Endothelial cell of umbilical vein (primary cell): ENCODE measurements around the gene ARMC3. TPM values are rescaled to one million over a fixed set of nuclear protein-coding genes. Genes with fewer than 3 reads are reported as not detected.

Source experiments
- BruUV-seq: library from RNA; stranded (reverse); fragments of 400-500 nt; replicated peaks from 2 replicates; lab custom pipeline; 2021; lab: Mats Ljungman, UMichigan
- CTCF ChIA-PET: fragments of 300-600, 350-600 bp; sonication (Branson Sonifier 250); formaldehyde crosslinking; loops from one replicate; lab custom pipeline; 2021; ENCODE audit warnings: antibody characterized with exemption, inconsistent platforms; lab: Charles Lee
- POLR2A ChIA-PET: fragments of 300-600, 350-600 bp; sonication (Branson Sonifier 250); formaldehyde crosslinking; loops from one replicate; lab custom pipeline; 2021; ENCODE audit warnings: antibody characterized with exemption, inconsistent platforms; lab: Charles Lee
- DNase-seq: peaks from one replicate; pipeline ENCODE4 v3.0.0-alpha.2; 2011; ENCODE audit warnings: low read depth, low spot score
- FAIRE-seq: peaks from 2 replicates; lab custom pipeline; 2011; peaks lifted over from hg19 to GRCh38; lab: Jason Lieb, UNC
- H2AFZ ChIP-seq: 2 replicates; pipeline ENCODE4 v1.6.0; 2012; ENCODE audit warnings: low read depth, low read length, control low read depth, inconsistent platforms
- H3K27ac ChIP-seq: 2 replicates; pipeline ENCODE4 v1.5.1; 2011; ENCODE audit warnings: low read depth, mild to moderate bottlenecking, control low read depth, low read length, moderate library complexity; ENCODE audit not compliant: insufficient read depth
- H3K27me3 ChIP-seq, 2 experiments: 2 replicates each; pipeline versions ENCODE4 v1.6.0 to v1.6.1; 2011; ENCODE audit warnings: low read length in 2 of 2, mixed read lengths in 1 of 2; ENCODE audit not compliant: control insufficient read depth in 2 of 2, insufficient read depth in 2 of 2
- H3K36me3 ChIP-seq, 2 experiments: 2 replicates in 1 of 2; 3 replicates in 1 of 2; pipeline ENCODE4 v1.5.1; 2011; ENCODE audit warnings: low read length in 2 of 2, mild to moderate bottlenecking in 1 of 2, moderate library complexity in 1 of 2; ENCODE audit not compliant: control insufficient read depth in 2 of 2, insufficient read depth in 2 of 2; ENCODE audit errors: extremely low read depth in 1 of 2
- H3K4me1 ChIP-seq: 3 replicates; pipeline ENCODE4 v1.5.1; 2011; ENCODE audit warnings: mild to moderate bottlenecking, low read length; ENCODE audit not compliant: control insufficient read depth, insufficient read depth; ENCODE audit errors: extremely low read depth
- H3K4me2 ChIP-seq: 2 replicates; pipeline ENCODE4 v1.6.1; 2011; ENCODE audit warnings: low read length, control low read depth, mixed read lengths; ENCODE audit not compliant: insufficient read depth
- H3K4me3 ChIP-seq, 3 experiments: fragments of 200-600 bp in 1 of 3; sonication (generic), shearing (Covaris generic) in 1 of 3; replicated peaks in 1 of 3; 2 replicates each; pipeline ENCODE4 v1.5.1; 2011 to 2016; ENCODE audit warnings: control low read depth in 3 of 3, low read length in 3 of 3, mild to moderate bottlenecking in 2 of 3, inconsistent platforms in 1 of 3, low read depth in 1 of 3, moderate library complexity in 1 of 3; ENCODE audit not compliant: insufficient read depth in 1 of 3
- H3K79me2 ChIP-seq: 2 replicates; pipeline ENCODE4 v1.6.0; 2012; ENCODE audit warnings: low read length, inconsistent platforms; ENCODE audit not compliant: control insufficient read depth, insufficient read depth
- H3K9ac ChIP-seq: replicated peaks from 2 replicates; pipeline ENCODE3; 2011; ENCODE audit warnings: low read length, control low read depth; ENCODE audit not compliant: insufficient read depth; ENCODE audit errors: extremely low read depth
- H3K9me1 ChIP-seq: replicated peaks from 3 replicates; pipeline ENCODE4 v1.6.0; 2011; ENCODE audit warnings: mild to moderate bottlenecking, low read length; ENCODE audit not compliant: control insufficient read depth, insufficient read depth; ENCODE audit errors: extremely low read depth
- H3K9me3 ChIP-seq: replicated peaks from 2 replicates; pipeline ENCODE4 v1.5.1; 2012; ENCODE audit warnings: low read length, inconsistent platforms; ENCODE audit not compliant: control insufficient read depth, insufficient read depth
- H4K20me1 ChIP-seq: replicated peaks from 2 replicates; pipeline ENCODE3; 2011; ENCODE audit warnings: mild to moderate bottlenecking, low read length; ENCODE audit not compliant: control insufficient read depth, insufficient read depth; ENCODE audit errors: extremely low read depth
- EZH2 ChIP-seq: IDR thresholded peaks from 2 replicates; pipeline ENCODE4 v1.6.1; 2012; ENCODE audit warnings: borderline replicate concordance, low read depth, mild to moderate bottlenecking, moderate library complexity, low read length, inconsistent platforms; ENCODE audit not compliant: severe bottlenecking
- FOS ChIP-seq: IDR thresholded peaks from 2 replicates; pipeline ENCODE4 v1.6.1; 2011; ENCODE audit warnings: mild to moderate bottlenecking, low read length, moderate library complexity, borderline replicate concordance; ENCODE audit not compliant: insufficient read depth
- GATA2 ChIP-seq: IDR thresholded peaks from 2 replicates; pipeline ENCODE4 v1.7.0; 2011; ENCODE audit warnings: low read depth, mild to moderate bottlenecking, moderate library complexity, mixed read lengths, low read length; ENCODE audit not compliant: insufficient read length, insufficient read depth
- JUN ChIP-seq: IDR thresholded peaks from 2 replicates; pipeline ENCODE4 v1.6.1; 2011; ENCODE audit warnings: borderline replicate concordance, low read depth; ENCODE audit not compliant: insufficient read length, insufficient read depth
- MYC ChIP-seq: IDR thresholded peaks from one replicate; pipeline ENCODE4 v1.6.1; 2011; ENCODE audit warnings: mild to moderate bottlenecking, low read depth, low read length
- POLR2A ChIP-seq: IDR thresholded peaks from 2 replicates; pipeline ENCODE4 v1.6.1; 2012; ENCODE audit warnings: low read depth, mild to moderate bottlenecking, control low read depth, low read length
- POLR2AphosphoS5 ChIP-seq: IDR thresholded peaks from 2 replicates; pipeline ENCODE4 v1.6.1; 2012; ENCODE audit warnings: low read depth, mild to moderate bottlenecking, control low read depth, low read length, moderate library complexity; ENCODE audit not compliant: insufficient read depth
- dilution Hi-C: fragments of 300-500 bp; cut with MboI; formaldehyde crosslinking; loops from one replicate; pipeline ENCODE4 v1.15.0; 2019; ENCODE audit warnings: low sequenced_read_pairs; ENCODE audit not compliant: extremely low pct_ligation_motif_present
- intact Hi-C: fragments of 100-400 bp; cut with micrococcal nuclease; formaldehyde crosslinking; loops from one replicate; pipeline ENCODE4 v1.10.0; 2022
- polyA plus RNA-seq, 4 experiments: library from polyadenylated mRNA; depleted of rRNA in 3 of 4; stranded (reverse) in 3 of 4; unstranded in 1 of 4; fragments of >200 nt; gene quantifications; 2 replicates each; pipeline versions ENCODE4 v1.2.1 to v1.2.3, GENCODE V29; 2011 to 2012; ENCODE audit warnings: missing spikeins in 1 of 4
- total RNA-seq: library from RNA; stranded (reverse); gene quantifications from 2 replicates; pipeline ENCODE4 v1.2.3, GENCODE V29; 2021
- TF ChIP-seq, protein P1 (sequence below): IDR thresholded peaks from 2 replicates; pipeline ENCODE4 v1.6.1; 2011; ENCODE audit not compliant: insufficient read depth, insufficient read length
- TF ChIP-seq, protein P2 (sequence below), 2 donors: IDR thresholded peaks; 1 replicate in 1 of 2; 2 replicates in 1 of 2; pipeline ENCODE4 v1.5.1; 2011; ENCODE audit warnings: low read length in 2 of 2, mild to moderate bottlenecking in 2 of 2, moderate library complexity in 2 of 2, control low read depth in 1 of 2, inconsistent platforms in 1 of 2, low read depth in 1 of 2; ENCODE audit not compliant: insufficient read depth in 1 of 2; ENCODE audit errors: extremely low read depth in 1 of 2

The ARMC3 gene
- total and polyA plus RNA-seq, 2 donors (not counting 3 experiments of a cell fraction or from before 2014, with no cell fraction given) = not detected

DNA sequence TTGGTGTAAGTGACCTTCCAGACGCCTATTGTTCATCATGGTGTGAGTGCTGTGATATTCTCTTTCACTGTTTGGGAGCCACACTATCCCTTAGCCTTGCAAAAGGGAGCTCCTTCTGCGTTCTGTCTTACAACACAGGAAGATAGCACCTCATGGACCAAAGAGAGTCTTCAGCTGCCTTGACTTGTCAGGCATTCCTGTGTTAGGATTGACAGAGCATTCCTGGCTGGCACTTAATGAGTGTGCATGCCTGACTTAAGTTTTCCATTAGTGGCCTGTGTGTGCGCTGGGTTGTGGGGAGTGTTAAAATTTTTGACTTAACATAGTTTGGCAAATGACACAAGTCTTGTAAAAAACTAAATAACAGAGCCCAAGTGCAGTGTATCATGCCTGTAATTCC lies 145.7 kb downstream of the ARMC3 start:
- DNase-seq = no peak
- POLR2A ChIA-PET = no interaction called here
- dilution Hi-C loops (no loop called here), intact Hi-C loops (no loop called here)
- no peak overlapping the region for H3K4me2 ChIP-seq
- no peaks in the 10 kb centered on the region for H3K9me1 ChIP-seq
- CTCF ChIA-PET = interaction anchor here (0.6 kb wide), 1 partner anchor 1933 kb away, joined by 3 read pairs; no protein-coding TSS in a partner anchor
- H3K79me2 ChIP-seq = no peaks in the 10 kb centered on the region
- no TSS peak for BruUV-seq
- H3K27ac ChIP-seq = no peak overlapping the region
- TF ChIP-seq, protein P1, sequence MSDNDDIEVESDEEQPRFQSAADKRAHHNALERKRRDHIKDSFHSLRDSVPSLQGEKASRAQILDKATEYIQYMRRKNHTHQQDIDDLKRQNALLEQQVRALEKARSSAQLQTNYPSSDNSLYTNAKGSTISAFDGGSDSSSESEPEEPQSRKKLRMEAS = no peak
- TF ChIP-seq, protein P2, sequence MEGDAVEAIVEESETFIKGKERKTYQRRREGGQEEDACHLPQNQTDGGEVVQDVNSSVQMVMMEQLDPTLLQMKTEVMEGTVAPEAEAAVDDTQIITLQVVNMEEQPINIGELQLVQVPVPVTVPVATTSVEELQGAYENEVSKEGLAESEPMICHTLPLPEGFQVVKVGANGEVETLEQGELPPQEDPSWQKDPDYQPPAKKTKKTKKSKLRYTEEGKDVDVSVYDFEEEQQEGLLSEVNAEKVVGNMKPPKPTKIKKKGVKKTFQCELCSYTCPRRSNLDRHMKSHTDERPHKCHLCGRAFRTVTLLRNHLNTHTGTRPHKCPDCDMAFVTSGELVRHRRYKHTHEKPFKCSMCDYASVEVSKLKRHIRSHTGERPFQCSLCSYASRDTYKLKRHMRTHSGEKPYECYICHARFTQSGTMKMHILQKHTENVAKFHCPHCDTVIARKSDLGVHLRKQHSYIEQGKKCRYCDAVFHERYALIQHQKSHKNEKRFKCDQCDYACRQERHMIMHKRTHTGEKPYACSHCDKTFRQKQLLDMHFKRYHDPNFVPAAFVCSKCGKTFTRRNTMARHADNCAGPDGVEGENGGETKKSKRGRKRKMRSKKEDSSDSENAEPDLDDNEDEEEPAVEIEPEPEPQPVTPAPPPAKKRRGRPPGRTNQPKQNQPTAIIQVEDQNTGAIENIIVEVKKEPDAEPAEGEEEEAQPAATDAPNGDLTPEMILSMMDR (IDR thresholded peaks at IDR 0.05; ENCODE audit: extremely low read depth in 1 of 2, insufficient read depth in 1 of 2, low read depth in 1 of 2, low read length in 2 of 2) = no peak
- TF ChIP-seq EZH2 (no peak), GATA2 (no peak), POLR2A (no peak), JUN (no peak), POLR2AphosphoS5 (no peak), MYC (no peak), FOS (no peak)
- no peaks in the 10 kb centered on the region for H4K20me1 ChIP-seq
- H2AFZ ChIP-seq = no peak overlapping the region
- H3K9ac ChIP-seq = no peak overlapping the region
- H3K4me1 ChIP-seq = no peaks in the 10 kb centered on the region
- FAIRE-seq = no peak
- H3K36me3 ChIP-seq = no peaks in the 10 kb centered on the region
- no peaks in the 10 kb centered on the region for H3K9me3 ChIP-seq
- peaks cover 6 to 9% of the 10 kb centered on the region in 2 experiments for H3K27me3 ChIP-seq
- H3K4me3 ChIP-seq = no peak overlapping the region
